Parathyroid adenoma (tissue), 2 donors: ENCODE measurements around the gene FAM184A.

Experiments used
- H2AFZ ChIP-seq: fragments of 300-600 bp; sonication (generic); one replicate; pipeline ENCODE4 v1.7.0; 2017; ENCODE audit warnings: antibody characterized with exemption, mild to moderate bottlenecking
- H3K27ac ChIP-seq: fragments of 300-600 bp; sonication (generic); one replicate; pipeline ENCODE4 v1.7.0; 2017
- H3K27me3 ChIP-seq: fragments of 300-600 bp; sonication (generic); one replicate; pipeline ENCODE4 v1.7.0; 2017; ENCODE audit warnings: low read length; ENCODE audit not compliant: control insufficient read depth, insufficient read depth
- H3K36me3 ChIP-seq: fragments of 300-600 bp; sonication (generic); one replicate; pipeline ENCODE4 v1.7.0; 2017; ENCODE audit warnings: low read length; ENCODE audit not compliant: control insufficient read depth, insufficient read depth
- H3K4me1 ChIP-seq: fragments of 300-600 bp; sonication (generic); one replicate; pipeline ENCODE4 v1.7.0; 2017; ENCODE audit warnings: control low read depth
- H3K4me2 ChIP-seq: fragments of 300-600 bp; sonication (generic); one replicate; pipeline ENCODE4 v1.7.0; 2017; ENCODE audit warnings: low read length
- H3K4me3 ChIP-seq: fragments of 300-600 bp; sonication (generic); one replicate; pipeline ENCODE4 v1.7.0; 2017; ENCODE audit warnings: low read depth, low read length
- H3K79me2 ChIP-seq: fragments of 300-600 bp; sonication (generic); one replicate; pipeline ENCODE4 v1.7.0; 2017; ENCODE audit warnings: control low read depth
- H3K9ac ChIP-seq: fragments of 300-600 bp; sonication (generic); one replicate; pipeline ENCODE4 v1.7.0; 2017; ENCODE audit warnings: mild to moderate bottlenecking
- H3K9me3 ChIP-seq: fragments of 300-600 bp; sonication (generic); one replicate; pipeline ENCODE4 v1.7.0; 2017; ENCODE audit warnings: low read length; ENCODE audit not compliant: control insufficient read depth
- TF ChIP-seq, protein P1 (sequence below): fragments of 300-600 bp; sonication (generic); IDR thresholded peaks from one replicate; pipeline ENCODE4 v1.7.0; 2017; ENCODE audit warnings: antibody characterized with exemption, mild to moderate bottlenecking
- donor health status: primary hyperparathyroidism.

The FAM184A gene

DNA sequence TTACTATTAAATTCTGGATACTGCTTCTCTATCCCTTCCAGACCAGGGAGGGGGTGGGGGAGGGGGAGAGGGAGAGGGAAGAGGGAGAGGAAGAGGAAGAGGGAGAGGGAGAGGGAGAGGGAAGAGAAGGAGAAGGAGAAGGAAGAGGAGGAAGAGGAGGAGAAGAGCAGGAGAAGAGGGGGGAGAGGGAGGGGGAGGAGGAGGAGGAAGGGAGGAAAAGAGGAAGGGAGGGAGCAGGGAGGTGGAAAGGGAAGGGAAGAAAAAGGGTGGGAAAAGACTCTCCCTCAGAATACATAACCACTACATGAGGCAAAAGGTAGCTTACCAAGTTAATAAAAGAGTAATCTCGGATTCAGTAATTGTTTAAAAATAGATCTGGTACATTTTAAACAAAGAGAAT lies 46.0 kb downstream of the FAM184A start:
- no peaks in the 10 kb centered on the region for H3K36me3 ChIP-seq
- no peak overlapping the region for H2AFZ ChIP-seq
- H3K4me1 ChIP-seq, result no peaks in the 10 kb centered on the region
- H3K4me3 ChIP-seq, result no peak overlapping the region
- H3K4me2 ChIP-seq, result no peak overlapping the region
- H3K27me3 ChIP-seq, result no peaks in the 10 kb centered on the region
- H3K27ac ChIP-seq, result no peak overlapping the region
- no peak overlapping the region for H3K9ac ChIP-seq
- TF ChIP-seq, protein P1, sequence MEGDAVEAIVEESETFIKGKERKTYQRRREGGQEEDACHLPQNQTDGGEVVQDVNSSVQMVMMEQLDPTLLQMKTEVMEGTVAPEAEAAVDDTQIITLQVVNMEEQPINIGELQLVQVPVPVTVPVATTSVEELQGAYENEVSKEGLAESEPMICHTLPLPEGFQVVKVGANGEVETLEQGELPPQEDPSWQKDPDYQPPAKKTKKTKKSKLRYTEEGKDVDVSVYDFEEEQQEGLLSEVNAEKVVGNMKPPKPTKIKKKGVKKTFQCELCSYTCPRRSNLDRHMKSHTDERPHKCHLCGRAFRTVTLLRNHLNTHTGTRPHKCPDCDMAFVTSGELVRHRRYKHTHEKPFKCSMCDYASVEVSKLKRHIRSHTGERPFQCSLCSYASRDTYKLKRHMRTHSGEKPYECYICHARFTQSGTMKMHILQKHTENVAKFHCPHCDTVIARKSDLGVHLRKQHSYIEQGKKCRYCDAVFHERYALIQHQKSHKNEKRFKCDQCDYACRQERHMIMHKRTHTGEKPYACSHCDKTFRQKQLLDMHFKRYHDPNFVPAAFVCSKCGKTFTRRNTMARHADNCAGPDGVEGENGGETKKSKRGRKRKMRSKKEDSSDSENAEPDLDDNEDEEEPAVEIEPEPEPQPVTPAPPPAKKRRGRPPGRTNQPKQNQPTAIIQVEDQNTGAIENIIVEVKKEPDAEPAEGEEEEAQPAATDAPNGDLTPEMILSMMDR, result no peak
- H3K79me2 ChIP-seq, result no peaks in the 10 kb centered on the region
- no peaks in the 10 kb centered on the region for H3K9me3 ChIP-seq

DNA sequence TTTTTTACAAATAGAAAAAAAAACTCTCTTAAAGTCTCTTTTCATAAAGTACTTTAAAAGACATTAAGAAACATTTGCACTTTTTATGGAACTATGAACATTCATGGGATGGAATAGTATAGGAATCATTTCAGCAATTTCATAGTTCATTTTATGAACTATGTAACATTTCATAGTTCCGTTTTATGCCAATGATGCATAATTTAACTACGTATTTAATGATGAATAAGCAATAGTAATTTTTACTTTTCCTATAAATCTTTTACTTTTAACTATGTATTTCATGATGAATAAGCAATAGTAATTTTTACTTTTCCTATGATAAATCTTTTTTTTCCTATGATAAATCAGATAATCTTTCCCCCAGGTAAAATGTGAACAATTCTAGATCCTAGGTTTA lies 47.7 kb downstream of the FAM184A start:
- Histone ChIP-seq H3K36me3 (no peaks in the 10 kb centered on the region), H3K4me2 (no peak overlapping the region), H3K79me2 (no peaks in the 10 kb centered on the region), H3K9ac (no peak overlapping the region), H3K9me3 (no peaks in the 10 kb centered on the region), H3K27me3 (no peaks in the 10 kb centered on the region), H3K4me3 (no peak overlapping the region), H3K27ac (no peak overlapping the region), H2AFZ (no peak overlapping the region), H3K4me1 (no peaks in the 10 kb centered on the region)
- TF ChIP-seq, protein P1, result no peak

DNA sequence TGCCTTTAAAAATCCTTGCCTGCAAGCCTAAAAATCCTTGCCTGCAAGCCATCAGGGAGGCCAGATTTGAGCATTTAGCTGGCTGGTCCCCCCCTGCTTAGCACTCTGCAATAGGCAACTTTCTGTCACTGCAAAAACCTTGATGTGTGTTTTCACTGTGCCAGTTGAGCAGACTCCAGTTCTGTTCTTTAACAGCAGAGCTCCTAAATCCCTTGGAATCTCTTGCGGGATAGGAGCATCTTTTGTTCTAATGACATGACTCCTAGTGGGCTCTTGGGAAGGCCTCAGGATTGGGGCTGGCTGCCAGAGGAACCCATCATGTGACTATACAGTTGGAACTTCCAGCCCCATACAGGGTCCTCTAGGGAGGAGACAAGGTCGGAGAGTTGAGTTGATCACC lies 50.4 kb downstream of the FAM184A start:
- TF ChIP-seq, protein P1, result no peak
- H3K27me3 ChIP-seq, result no peaks in the 10 kb centered on the region
- no peaks in the 10 kb centered on the region for H3K4me1 ChIP-seq
- H3K36me3 ChIP-seq, result no peaks in the 10 kb centered on the region
- no peak overlapping the region for H3K27ac ChIP-seq
- H3K4me2 ChIP-seq, result no peak overlapping the region
- no peaks in the 10 kb centered on the region for H3K9me3 ChIP-seq
- H3K4me3 ChIP-seq, result no peak overlapping the region
- H2AFZ ChIP-seq, result no peak overlapping the region
- H3K79me2 ChIP-seq, result no peaks in the 10 kb centered on the region
- no peak overlapping the region for H3K9ac ChIP-seq

DNA sequence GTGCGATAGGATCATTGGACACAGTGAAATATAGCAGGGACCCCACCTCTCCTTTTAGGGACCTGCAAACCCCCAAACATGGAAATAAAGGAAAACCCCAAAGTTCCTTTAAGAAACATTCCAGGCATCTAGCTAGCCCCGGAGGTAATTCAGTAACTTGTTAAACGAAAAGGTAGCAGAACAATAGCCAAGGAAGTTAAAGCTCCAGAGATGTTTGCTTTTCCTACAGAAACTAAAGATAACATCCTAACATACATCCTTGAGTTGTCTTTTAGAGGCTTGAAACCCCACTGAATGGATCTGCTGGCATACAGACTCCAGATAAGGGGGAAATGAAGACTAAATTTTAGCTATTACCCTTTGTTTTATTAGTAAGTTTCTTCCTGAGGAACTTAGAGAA lies 51.0 kb downstream of the FAM184A start:
- H3K9me3 ChIP-seq, result no peaks in the 10 kb centered on the region
- H3K4me1 ChIP-seq, result no peaks in the 10 kb centered on the region
- no peaks in the 10 kb centered on the region for H3K79me2 ChIP-seq
- H3K4me2 ChIP-seq, result no peak overlapping the region
- no peak overlapping the region for H3K9ac ChIP-seq
- H3K36me3 ChIP-seq, result no peaks in the 10 kb centered on the region
- TF ChIP-seq, protein P1, result no peak
- H2AFZ ChIP-seq, result no peak overlapping the region
- H3K27me3 ChIP-seq, result no peaks in the 10 kb centered on the region
- H3K4me3 ChIP-seq, result no peak overlapping the region
- H3K27ac ChIP-seq, result no peak overlapping the region

DNA sequence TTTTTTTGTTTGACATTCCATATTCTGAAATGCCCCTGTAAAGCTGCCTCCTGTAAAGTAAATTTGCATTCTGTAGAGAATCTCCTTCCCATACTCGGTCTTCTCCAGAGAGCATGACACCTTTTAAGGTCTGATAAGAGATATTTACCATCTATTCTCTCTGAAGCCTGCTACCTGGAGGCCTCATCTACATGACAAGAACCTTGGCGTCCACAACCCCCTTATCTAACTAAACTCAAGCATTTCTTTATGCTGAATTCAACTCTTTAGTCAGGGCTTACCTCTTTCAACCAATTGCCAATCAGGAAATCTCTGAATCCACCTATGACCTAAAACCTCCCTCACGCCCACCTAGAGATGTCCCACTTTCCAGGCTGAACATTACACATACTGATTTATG lies 51.6 kb downstream of the FAM184A start:
- Histone ChIP-seq H3K4me1 (no peaks in the 10 kb centered on the region), H2AFZ (no peak overlapping the region), H3K27ac (no peak overlapping the region), H3K4me3 (no peak overlapping the region), H3K79me2 (no peaks in the 10 kb centered on the region), H3K36me3 (no peaks in the 10 kb centered on the region), H3K4me2 (no peak overlapping the region), H3K27me3 (no peaks in the 10 kb centered on the region), H3K9me3 (no peaks in the 10 kb centered on the region), H3K9ac (no peak overlapping the region)
- TF ChIP-seq, protein P1, result no peak
